Measurements from ENCODE around the gene HIRA. TPM values are rescaled to one million over a fixed set of nuclear protein-coding genes. Genes with fewer than 3 reads are reported as not detected.
A peak's percentile ranks its signal among the peaks of the same experiment; 100 is the strongest.

The HIRA gene
- total and polyA plus RNA-seq, 9 of the 15 experiments (the other 6 are each of a cell fraction or from before 2014, with no cell fraction given), result 0.96 to 132 (median 58.4) TPM

GRCh38 chr22:19440411-19441195, 9.1 kb upstream of the HIRA start (continued):
- TF ChIP-seq ZBTB11 (CRISPR knock-in tag; IDR thresholded peaks at IDR 0.05) (no peak), POLR3G (IDR thresholded peaks at IDR 0.05; ENCODE audit: extremely low read depth, insufficient read length, insufficient replicate concordance) (no peak), NCOA1 (IDR thresholded peaks at IDR 0.05; ENCODE audit: low read depth) (no peak), THRB (CRISPR knock-in tag; conservative IDR thresholded peaks at IDR 0.05) (0 out of 2 replicates have a peak, but pooled peaks have one; percentile 33), UBTF (IDR thresholded peaks at IDR 0.05; ENCODE audit: borderline replicate concordance in 1 of 2, low read depth in 2 of 2, low read length in 2 of 2) (no peak), RAD21 (CRISPR knock-in tag; conservative IDR thresholded peaks at IDR 0.05 in 1 of 2, IDR thresholded peaks at IDR 0.05 in 1 of 2) (no peak), BHLHE40 (IDR thresholded peaks at IDR 0.05; ENCODE audit: low read length) (no peak), SETDB1 (IDR thresholded peaks at IDR 0.05; ENCODE audit: low read length) (peak; percentile 67), RUNX1 (IDR thresholded peaks at IDR 0.05; ENCODE audit: low read depth) (no peak), NELFE (IDR thresholded peaks at IDR 0.05; ENCODE audit: insufficient read depth, insufficient read length) (no peak), MCM7 (IDR thresholded peaks at IDR 0.05) (no peak), ZNF780A (CRISPR knock-in tag; IDR thresholded peaks at IDR 0.05) (no peak)
